ENCODE measurements around the gene CA4. TPM values are rescaled to one million over a fixed set of nuclear protein-coding genes. Genes with fewer than 3 reads are reported as not detected.

The CA4 gene
- total RNA-seq, 1 experiment from 2014 or later: 1.7 TPM

DNA sequence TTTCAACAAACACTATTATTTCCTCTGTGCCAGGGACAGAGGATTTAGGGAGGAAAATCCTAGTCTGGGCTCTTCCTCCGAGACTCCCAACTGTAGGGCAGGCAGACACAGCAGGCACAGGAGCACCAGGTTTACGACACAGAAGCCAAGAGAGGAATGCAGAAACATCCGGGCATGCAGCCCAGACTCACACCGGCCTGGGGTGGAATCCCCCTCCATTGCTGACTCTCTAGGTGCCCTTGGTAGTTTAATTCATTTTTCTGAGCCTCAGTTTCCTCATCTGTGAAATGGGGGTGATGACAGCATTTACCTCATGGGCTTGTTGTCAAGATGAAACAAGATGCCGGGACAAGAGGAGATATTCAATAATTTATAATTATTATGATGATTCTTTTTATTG is 14.9 kb downstream of the CA4 start:
- no peak overlapping the region for H4K91ac ChIP-seq (ENCODE audit: insufficient read length, low read depth, low read length)
- no peak overlapping the region for H2BK15ac ChIP-seq (ENCODE audit: low read depth, low read length)
- H2BK5ac ChIP-seq (ENCODE audit: insufficient read length, low read length): no peak overlapping the region
- TF ChIP-seq, protein P1, sequence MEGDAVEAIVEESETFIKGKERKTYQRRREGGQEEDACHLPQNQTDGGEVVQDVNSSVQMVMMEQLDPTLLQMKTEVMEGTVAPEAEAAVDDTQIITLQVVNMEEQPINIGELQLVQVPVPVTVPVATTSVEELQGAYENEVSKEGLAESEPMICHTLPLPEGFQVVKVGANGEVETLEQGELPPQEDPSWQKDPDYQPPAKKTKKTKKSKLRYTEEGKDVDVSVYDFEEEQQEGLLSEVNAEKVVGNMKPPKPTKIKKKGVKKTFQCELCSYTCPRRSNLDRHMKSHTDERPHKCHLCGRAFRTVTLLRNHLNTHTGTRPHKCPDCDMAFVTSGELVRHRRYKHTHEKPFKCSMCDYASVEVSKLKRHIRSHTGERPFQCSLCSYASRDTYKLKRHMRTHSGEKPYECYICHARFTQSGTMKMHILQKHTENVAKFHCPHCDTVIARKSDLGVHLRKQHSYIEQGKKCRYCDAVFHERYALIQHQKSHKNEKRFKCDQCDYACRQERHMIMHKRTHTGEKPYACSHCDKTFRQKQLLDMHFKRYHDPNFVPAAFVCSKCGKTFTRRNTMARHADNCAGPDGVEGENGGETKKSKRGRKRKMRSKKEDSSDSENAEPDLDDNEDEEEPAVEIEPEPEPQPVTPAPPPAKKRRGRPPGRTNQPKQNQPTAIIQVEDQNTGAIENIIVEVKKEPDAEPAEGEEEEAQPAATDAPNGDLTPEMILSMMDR (conservative IDR thresholded peaks at IDR 0.05): no peak
- H3K79me2 ChIP-seq (ENCODE audit: insufficient read depth, low read length): no peaks in the 10 kb centered on the region
- peaks cover 8% of the 10 kb centered on the region for H3K27me3 Mint-ChIP-seq (ENCODE audit: low read depth)
- H3K4ac ChIP-seq (ENCODE audit: low read depth, low read length): no peak overlapping the region
- H3K4me2 ChIP-seq (ENCODE audit: insufficient read depth, insufficient read length, low read length): no peak overlapping the region
- peaks cover 35 to 51% of the 10 kb centered on the region in 2 experiments for H3K4me1 Mint-ChIP-seq
- H3K27me3 ChIP-seq (ENCODE audit: insufficient read depth, low read length): no peaks in the 10 kb centered on the region
- no CpG with 5 or more reads among the region's 5 CpGs for WGBS (ENCODE audit: extremely low coverage, insufficient read length, low lambda C conversion rate)
- H3K9me3 Mint-ChIP-seq: no peaks in the 10 kb centered on the region
- no peak overlapping the region for H2BK20ac ChIP-seq (ENCODE audit: low read depth, low read length, poor library complexity, severe bottlenecking)
- no peak overlapping the region for H3K27ac ChIP-seq (ENCODE audit: insufficient read length, low read depth, low read length)
- no peak overlapping the region for H3K18ac ChIP-seq (ENCODE audit: insufficient read length, low read depth, low read length)
- H3T11ph ChIP-seq (ENCODE audit: low read length): no peak overlapping the region
- peaks cover 7% of the 10 kb centered on the region; the same call in 1 of the 2 replicates for H3K4me1 ChIP-seq (ENCODE audit: insufficient read depth, low read length)
- no peaks in the 10 kb centered on the region for H3K79me1 ChIP-seq (ENCODE audit: insufficient read depth, low read depth, low read length, poor library complexity, severe bottlenecking)
- H2AK5ac ChIP-seq (ENCODE audit: insufficient read length, low read length): no peak overlapping the region
- H3K23ac ChIP-seq (ENCODE audit: insufficient read length, low read depth, low read length): no peak overlapping the region
- no peak overlapping the region for H4K5ac ChIP-seq (ENCODE audit: insufficient read length, low read depth, low read length)
- no peak overlapping the region for H2BK120ac ChIP-seq (ENCODE audit: low read depth, low read length, poor library complexity, severe bottlenecking)
- no peak overlapping the region for H2AFZ ChIP-seq (ENCODE audit: low read length)
- no peaks in the 10 kb centered on the region for H3K9me3 ChIP-seq (ENCODE audit: control insufficient read depth, low read depth, low read length)
- H4K20me1 ChIP-seq (ENCODE audit: control insufficient read depth, insufficient read depth, insufficient read length): peaks cover 2% of the 10 kb centered on the region
- H3K36me3 Mint-ChIP-seq (ENCODE audit: insufficient read depth in 1 of 3, low read depth in 3 of 3): no peaks in the 10 kb centered on the region
- no peak overlapping the region for H2BK12ac ChIP-seq (ENCODE audit: insufficient read length, low read depth, low read length)
- no peak overlapping the region for H3K14ac ChIP-seq (ENCODE audit: insufficient read depth, low read length)
- no peak overlapping the region for H3K4me3 Mint-ChIP-seq
- no peak overlapping the region for H4K8ac ChIP-seq (replicated peaks; ENCODE audit: insufficient read length, low read depth, low read length)
- no peak overlapping the region for H3K27ac Mint-ChIP-seq
- no peak for DNase-seq
- no peaks in the 10 kb centered on the region for H3K23me2 ChIP-seq (ENCODE audit: insufficient read length, low read depth, low read length, poor library complexity, severe bottlenecking)
- H3K9ac ChIP-seq (ENCODE audit: extremely low read depth, insufficient read length, low read length): no peak overlapping the region
- no peak overlapping the region for H3K56ac ChIP-seq (ENCODE audit: insufficient read length, low read depth, low read length)
